HG02610 (cell line): Measurements from ENCODE around the gene ACTN3.
"Not testable (repeated sequence)": the region's sequence is repeated elsewhere in the genome, so short reads cannot be mapped to it uniquely, and the experiment has no call there.

ENCODE experiments used
- ATAC-seq: cut with Tn5 transposase; IDR thresholded peaks from one replicate; pipeline ENCODE4 v1.9.1; 2021; ENCODE audit warnings: mild to moderate bottlenecking, moderate library complexity; ENCODE audit not compliant: unreplicated experiment

Gene ACTN3

GRCh38 chr11:66593303-66593635 lies 46.6 kb downstream of the ACTN3 start:
- ATAC-seq: no peak

GRCh38 chr11:66593650-66594049 lies 46.9 kb downstream of the ACTN3 start:
- no peak for ATAC-seq

DNA sequence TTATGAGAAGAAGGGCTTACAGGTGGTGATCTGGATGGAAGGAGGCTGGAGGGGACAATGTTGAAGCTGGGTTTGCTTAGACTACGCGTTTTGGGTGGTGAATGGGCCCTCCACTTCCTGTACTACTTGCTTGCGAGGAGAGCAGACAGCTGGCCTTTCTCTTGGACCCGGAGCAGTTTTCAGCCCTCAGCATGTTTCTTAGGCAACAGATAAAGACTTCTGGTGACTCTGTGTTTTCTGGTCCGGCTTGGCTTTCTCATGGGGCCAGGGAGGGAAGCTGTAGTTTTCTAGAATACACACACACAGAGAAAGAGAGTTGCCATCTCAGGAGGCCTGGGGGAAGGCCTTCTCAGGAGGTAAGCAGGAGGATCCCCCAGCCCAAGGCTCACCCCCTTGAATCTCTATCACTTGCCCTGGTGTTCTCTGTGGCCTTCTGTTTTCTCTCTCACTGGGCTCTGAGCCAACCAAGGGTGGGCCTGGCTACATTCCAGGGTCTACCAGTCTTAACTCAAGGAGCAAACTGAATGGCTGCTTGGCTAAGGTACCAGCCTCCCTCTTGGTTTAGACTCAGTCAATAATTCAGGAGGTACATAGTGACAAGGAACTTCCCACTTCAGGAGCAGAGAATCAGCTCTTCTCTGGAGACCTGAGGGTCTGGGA lies 48.7 kb downstream of the ACTN3 start:
- ATAC-seq: no peak

DNA sequence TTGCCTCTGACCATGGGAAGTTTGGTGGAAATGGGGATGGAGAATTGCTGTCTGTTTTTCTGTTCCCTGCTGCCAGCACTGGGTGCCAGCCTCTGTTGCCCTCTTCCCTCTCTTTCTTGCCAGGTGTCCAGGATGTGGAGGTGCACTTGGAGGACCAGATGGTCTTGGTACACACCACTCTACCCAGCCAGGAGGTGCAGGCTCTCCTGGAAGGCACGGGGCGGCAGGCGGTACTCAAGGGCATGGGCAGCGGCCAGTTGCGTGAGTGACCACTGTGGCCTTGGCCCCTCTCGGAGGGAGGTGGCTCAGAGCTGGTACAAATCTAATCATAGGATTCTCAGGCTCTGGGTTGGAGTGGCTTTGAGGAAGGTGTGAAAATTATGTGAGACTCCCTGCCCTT lies 52.3 kb downstream of the ACTN3 start:
- ATAC-seq: no peak

GRCh38 chr11:66600219-66600618 lies 53.5 kb downstream of the ACTN3 start:
- no peak for ATAC-seq

GRCh38 chr11:66600631-66601233 lies 54.0 kb downstream of the ACTN3 start:
- no peak for ATAC-seq

DNA sequence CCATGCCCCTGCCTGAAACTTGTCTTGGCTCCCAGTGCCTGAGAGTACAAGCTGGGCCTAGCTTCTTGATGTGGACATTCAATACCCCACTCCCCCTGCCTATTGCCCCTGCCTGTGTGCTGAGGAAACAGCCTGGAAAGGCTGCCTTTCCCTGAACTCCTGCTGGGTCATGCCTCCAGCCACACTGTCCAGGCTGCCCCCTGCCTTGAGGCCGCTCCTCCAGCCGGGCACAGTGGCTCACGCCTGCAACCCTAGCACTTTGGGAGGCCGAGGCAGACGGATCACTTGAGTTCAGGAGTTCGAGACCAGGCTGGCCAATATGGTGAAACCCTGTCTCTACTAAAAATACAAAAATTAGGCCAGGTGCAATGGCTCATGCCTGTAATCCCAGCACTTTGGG lies 56.4 kb downstream of the ACTN3 start:
- no peak for ATAC-seq

GRCh38 chr11:66604155-66604554 lies 57.5 kb downstream of the ACTN3 start:
- ATAC-seq: no peak

DNA sequence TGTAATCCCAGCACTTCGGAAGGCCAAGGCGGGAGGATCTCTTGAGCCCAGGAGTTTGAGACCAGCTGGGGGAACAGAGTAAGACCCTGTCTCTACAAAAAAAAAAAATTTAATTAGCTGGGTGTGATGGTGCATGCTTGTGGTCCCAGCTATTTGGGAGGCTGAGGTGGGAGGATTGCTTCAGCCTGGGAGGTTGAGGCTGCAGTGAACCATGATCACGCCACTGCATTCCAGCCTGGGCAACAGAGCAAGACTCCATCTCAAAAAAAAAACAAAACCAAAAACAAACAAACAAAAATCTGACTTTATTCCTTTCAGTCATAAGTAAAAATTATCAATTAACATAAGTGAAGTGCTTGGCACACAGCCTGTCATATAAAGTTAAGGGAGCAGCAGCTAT lies 59.9 kb downstream of the ACTN3 start:
- not testable (repeated sequence) for ATAC-seq

DNA sequence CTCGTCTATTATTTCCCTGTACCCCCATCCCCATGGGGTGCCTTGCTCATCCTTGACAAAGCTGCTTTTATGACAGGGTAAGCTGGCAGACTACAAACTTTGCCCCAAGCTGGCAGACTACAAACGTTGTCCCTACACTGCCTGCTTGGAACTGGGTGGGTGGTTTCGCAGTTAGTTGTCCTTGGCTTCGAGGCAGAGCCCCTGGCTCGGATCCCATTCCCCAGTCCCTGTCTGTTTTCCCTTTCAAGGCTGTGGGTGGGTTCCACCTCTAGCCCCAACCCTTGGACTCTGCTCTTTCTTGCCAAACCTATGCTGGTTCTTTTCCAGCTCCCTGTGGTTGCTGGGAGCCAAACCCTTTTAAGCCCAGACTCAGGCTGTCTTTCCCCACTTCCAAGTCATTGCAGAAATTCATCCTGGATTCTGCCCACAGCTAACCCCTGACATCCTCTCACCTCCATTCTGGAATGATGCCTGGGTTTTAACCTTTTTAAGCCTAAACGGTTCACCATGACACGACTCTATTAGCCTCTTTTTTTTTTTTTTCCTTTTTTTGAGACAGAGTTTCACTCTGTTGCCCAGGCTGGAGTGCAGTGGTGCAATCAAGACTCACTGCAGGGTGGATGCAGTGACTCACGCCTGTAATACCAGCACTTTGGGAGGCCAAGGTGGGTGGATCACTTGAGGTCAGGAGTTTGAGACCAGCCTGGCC lies 60.6 kb downstream of the ACTN3 start:
- no peak for ATAC-seq

DNA sequence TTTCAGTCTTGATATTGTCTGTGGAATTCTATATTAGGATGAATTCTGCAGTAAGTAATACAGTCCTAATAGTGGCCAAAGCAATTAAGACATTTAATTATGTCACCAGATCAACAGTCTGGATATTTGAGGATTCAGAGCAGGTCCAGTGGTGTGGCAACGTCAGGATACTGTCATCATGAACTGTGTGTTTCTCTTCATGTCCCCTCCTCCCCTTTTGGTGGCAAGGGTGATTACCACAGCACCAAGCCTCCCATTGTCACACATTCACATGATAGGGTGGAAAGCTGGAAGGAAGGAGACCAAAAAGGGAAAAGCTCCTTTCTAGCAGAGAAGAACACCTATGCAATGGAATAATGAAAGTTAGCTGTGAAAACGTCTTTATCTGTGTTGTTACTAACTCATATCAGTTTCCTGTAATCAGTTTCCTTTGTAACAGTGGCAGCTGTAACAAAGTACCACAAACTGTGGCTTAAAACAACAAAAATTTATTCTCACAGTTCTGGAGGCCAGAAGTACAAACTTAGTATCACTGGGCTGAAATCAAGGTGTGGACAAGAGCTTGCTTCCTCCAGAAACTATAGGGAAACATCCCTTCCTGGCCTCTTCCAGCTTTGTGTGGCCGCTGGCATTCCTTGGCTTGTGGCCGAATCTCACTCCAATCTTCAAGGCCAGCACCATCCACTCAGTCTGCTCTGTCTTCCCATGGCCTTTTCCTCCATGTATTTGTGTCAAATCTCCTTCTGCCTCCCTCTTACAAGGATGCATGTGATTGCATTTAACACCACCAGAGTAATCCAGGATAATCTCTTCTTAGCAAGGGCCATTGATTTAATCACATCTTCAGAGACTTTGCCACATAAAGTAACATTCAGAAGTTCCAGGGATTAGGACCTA lies 63.3 kb downstream of the ACTN3 start:
- no peak for ATAC-seq

DNA sequence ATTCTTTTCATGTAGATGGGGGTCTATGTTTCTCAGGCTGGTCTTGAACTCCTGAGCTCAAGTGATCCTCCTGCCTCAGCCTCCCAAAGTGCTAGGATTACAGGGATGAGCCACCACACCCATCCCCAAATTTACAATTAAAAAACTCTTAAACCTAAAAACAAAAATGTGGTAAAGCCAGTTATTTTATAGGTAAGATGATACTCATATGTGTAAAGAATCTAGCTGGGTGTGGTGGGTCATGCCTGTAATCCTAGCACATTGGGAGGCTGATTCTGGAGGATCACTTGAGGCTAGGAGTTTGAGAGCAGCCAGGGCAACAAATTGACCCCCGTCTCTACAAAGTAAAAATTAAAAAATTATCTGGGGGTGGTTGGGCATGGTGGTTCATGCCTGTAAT lies 65.8 kb downstream of the ACTN3 start:
- no peak for ATAC-seq
